ENCODE measurements around the gene PREX1.
"Not testable (repeated sequence)": the region's sequence is repeated elsewhere in the genome, so short reads cannot be mapped to it uniquely, and the experiment has no call there.

DNA sequence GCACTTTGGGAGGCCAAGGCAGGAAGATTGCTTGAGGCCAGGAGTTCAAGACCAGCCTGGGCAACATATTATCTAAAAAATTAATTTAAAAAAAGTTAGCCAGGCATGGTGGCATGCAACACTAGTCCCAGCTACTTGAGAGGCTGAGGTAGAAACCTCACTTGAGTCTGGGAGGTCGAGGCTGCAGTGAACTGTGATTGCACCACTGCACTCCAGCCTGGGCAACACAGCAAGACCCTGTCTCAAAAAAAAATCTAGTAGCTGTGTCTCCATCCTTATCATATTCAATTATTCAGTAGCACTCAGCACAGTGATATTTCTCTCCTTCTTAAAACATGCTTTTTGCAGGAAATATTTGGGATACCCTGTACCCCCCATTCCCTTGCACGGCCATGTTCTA lies 16.1 kb upstream of the PREX1 start:
- TF ChIP-seq, protein P1, sequence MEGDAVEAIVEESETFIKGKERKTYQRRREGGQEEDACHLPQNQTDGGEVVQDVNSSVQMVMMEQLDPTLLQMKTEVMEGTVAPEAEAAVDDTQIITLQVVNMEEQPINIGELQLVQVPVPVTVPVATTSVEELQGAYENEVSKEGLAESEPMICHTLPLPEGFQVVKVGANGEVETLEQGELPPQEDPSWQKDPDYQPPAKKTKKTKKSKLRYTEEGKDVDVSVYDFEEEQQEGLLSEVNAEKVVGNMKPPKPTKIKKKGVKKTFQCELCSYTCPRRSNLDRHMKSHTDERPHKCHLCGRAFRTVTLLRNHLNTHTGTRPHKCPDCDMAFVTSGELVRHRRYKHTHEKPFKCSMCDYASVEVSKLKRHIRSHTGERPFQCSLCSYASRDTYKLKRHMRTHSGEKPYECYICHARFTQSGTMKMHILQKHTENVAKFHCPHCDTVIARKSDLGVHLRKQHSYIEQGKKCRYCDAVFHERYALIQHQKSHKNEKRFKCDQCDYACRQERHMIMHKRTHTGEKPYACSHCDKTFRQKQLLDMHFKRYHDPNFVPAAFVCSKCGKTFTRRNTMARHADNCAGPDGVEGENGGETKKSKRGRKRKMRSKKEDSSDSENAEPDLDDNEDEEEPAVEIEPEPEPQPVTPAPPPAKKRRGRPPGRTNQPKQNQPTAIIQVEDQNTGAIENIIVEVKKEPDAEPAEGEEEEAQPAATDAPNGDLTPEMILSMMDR (IDR thresholded peaks at IDR 0.05), result not testable (repeated sequence)
- not testable (repeated sequence) for TF ChIP-seq POLR2A, EP300 (IDR thresholded peaks at IDR 0.05)
